ENCODE results near the gene SEPTIN7.

The SEPTIN7 gene

GRCh38 chr7:35818513-35818912 lies 17.7 kb downstream of the SEPTIN7 start:
- Histone ChIP-seq H3K27me3 (ENCODE audit: control insufficient read depth, insufficient read depth, low read length) (no peaks in the 10 kb centered on the region), H3K9me3 (ENCODE audit: control insufficient read depth, low read length) (no peaks in the 10 kb centered on the region), H3K9ac (ENCODE audit: low read length) (no peak overlapping the region), H3K36me3 (ENCODE audit: control insufficient read depth, insufficient read depth, low read length) (no peaks in the 10 kb centered on the region), H3K4me1 (ENCODE audit: control insufficient read depth, insufficient read depth, low read length) (no peaks in the 10 kb centered on the region), H3K4me3 (ENCODE audit: low read length) (no peak overlapping the region)

GRCh38 chr7:35819310-35819709 lies 18.5 kb downstream of the SEPTIN7 start:
- H3K36me3 ChIP-seq (ENCODE audit: control insufficient read depth, insufficient read depth, low read length), result no peaks in the 10 kb centered on the region
- H3K4me1 ChIP-seq (ENCODE audit: control insufficient read depth, insufficient read depth, low read length), result no peaks in the 10 kb centered on the region
- H3K4me3 ChIP-seq (ENCODE audit: low read length), result no peak overlapping the region
- no peaks in the 10 kb centered on the region for H3K9me3 ChIP-seq (ENCODE audit: control insufficient read depth, low read length)
- H3K27me3 ChIP-seq (ENCODE audit: control insufficient read depth, insufficient read depth, low read length), result no peaks in the 10 kb centered on the region
- no peak overlapping the region for H3K9ac ChIP-seq (ENCODE audit: low read length)

GRCh38 chr7:35819954-35820703 lies 19.3 kb downstream of the SEPTIN7 start:
- Histone ChIP-seq H3K4me1 (ENCODE audit: control insufficient read depth, insufficient read depth, low read length) (no peaks in the 10 kb centered on the region), H3K9me3 (ENCODE audit: control insufficient read depth, low read length) (no peaks in the 10 kb centered on the region), H3K27me3 (ENCODE audit: control insufficient read depth, insufficient read depth, low read length) (no peaks in the 10 kb centered on the region), H3K4me3 (ENCODE audit: low read length) (no peak overlapping the region), H3K9ac (ENCODE audit: low read length) (no peak overlapping the region), H3K36me3 (ENCODE audit: control insufficient read depth, insufficient read depth, low read length) (no peaks in the 10 kb centered on the region)

GRCh38 chr7:35820858-35821257 lies 20.0 kb downstream of the SEPTIN7 start:
- no peaks in the 10 kb centered on the region for H3K9me3 ChIP-seq (ENCODE audit: control insufficient read depth, low read length)
- no peaks in the 10 kb centered on the region for H3K4me1 ChIP-seq (ENCODE audit: control insufficient read depth, insufficient read depth, low read length)
- no peak overlapping the region for H3K4me3 ChIP-seq (ENCODE audit: low read length)
- no peaks in the 10 kb centered on the region for H3K36me3 ChIP-seq (ENCODE audit: control insufficient read depth, insufficient read depth, low read length)
- no peaks in the 10 kb centered on the region for H3K27me3 ChIP-seq (ENCODE audit: control insufficient read depth, insufficient read depth, low read length)
- no peak overlapping the region for H3K9ac ChIP-seq (ENCODE audit: low read length)

GRCh38 chr7:35823440-35823839 lies 22.6 kb downstream of the SEPTIN7 start:
- Histone ChIP-seq H3K9me3 (ENCODE audit: control insufficient read depth, low read length) (no peaks in the 10 kb centered on the region), H3K4me3 (ENCODE audit: low read length) (no peak overlapping the region), H3K9ac (ENCODE audit: low read length) (no peak overlapping the region), H3K36me3 (ENCODE audit: control insufficient read depth, insufficient read depth, low read length) (no peaks in the 10 kb centered on the region), H3K27me3 (ENCODE audit: control insufficient read depth, insufficient read depth, low read length) (no peaks in the 10 kb centered on the region), H3K4me1 (ENCODE audit: control insufficient read depth, insufficient read depth, low read length) (no peaks in the 10 kb centered on the region)

GRCh38 chr7:35825974-35826373 lies 25.1 kb downstream of the SEPTIN7 start:
- H3K4me3 ChIP-seq (ENCODE audit: low read length), result no peak overlapping the region
- H3K9ac ChIP-seq (ENCODE audit: low read length), result no peak overlapping the region
- no peaks in the 10 kb centered on the region for H3K36me3 ChIP-seq (ENCODE audit: control insufficient read depth, insufficient read depth, low read length)
- H3K27me3 ChIP-seq (ENCODE audit: control insufficient read depth, insufficient read depth, low read length), result no peaks in the 10 kb centered on the region
- H3K4me1 ChIP-seq (ENCODE audit: control insufficient read depth, insufficient read depth, low read length), result no peaks in the 10 kb centered on the region
- no peaks in the 10 kb centered on the region for H3K9me3 ChIP-seq (ENCODE audit: control insufficient read depth, low read length)

GRCh38 chr7:35826751-35827150 lies 25.9 kb downstream of the SEPTIN7 start:
- Histone ChIP-seq H3K9me3 (ENCODE audit: control insufficient read depth, low read length) (no peaks in the 10 kb centered on the region), H3K36me3 (ENCODE audit: control insufficient read depth, insufficient read depth, low read length) (no peaks in the 10 kb centered on the region), H3K4me1 (ENCODE audit: control insufficient read depth, insufficient read depth, low read length) (no peaks in the 10 kb centered on the region), H3K9ac (ENCODE audit: low read length) (no peak overlapping the region), H3K4me3 (ENCODE audit: low read length) (no peak overlapping the region), H3K27me3 (ENCODE audit: control insufficient read depth, insufficient read depth, low read length) (no peaks in the 10 kb centered on the region)

GRCh38 chr7:35828817-35829216 lies 28.0 kb downstream of the SEPTIN7 start:
- no peaks in the 10 kb centered on the region for H3K36me3 ChIP-seq (ENCODE audit: control insufficient read depth, insufficient read depth, low read length)

GRCh38 chr7:35831208-35831607 lies 30.4 kb downstream of the SEPTIN7 start:
- Histone ChIP-seq H3K4me1 (ENCODE audit: control insufficient read depth, insufficient read depth, low read length) (no peaks in the 10 kb centered on the region), H3K9me3 (ENCODE audit: control insufficient read depth, low read length) (no peaks in the 10 kb centered on the region), H3K27me3 (ENCODE audit: control insufficient read depth, insufficient read depth, low read length) (no peaks in the 10 kb centered on the region), H3K9ac (ENCODE audit: low read length) (no peak overlapping the region), H3K36me3 (ENCODE audit: control insufficient read depth, insufficient read depth, low read length) (no peaks in the 10 kb centered on the region), H3K4me3 (ENCODE audit: low read length) (no peak overlapping the region)

More at GRCh38 chr7:35828817-35829216, 28.0 kb downstream of the SEPTIN7 start:
- no peak overlapping the region for H3K9ac ChIP-seq (ENCODE audit: low read length)
- H3K9me3 ChIP-seq (ENCODE audit: control insufficient read depth, low read length), result no peaks in the 10 kb centered on the region
- H3K4me3 ChIP-seq (ENCODE audit: low read length), result no peak overlapping the region
- no peaks in the 10 kb centered on the region for H3K27me3 ChIP-seq (ENCODE audit: control insufficient read depth, insufficient read depth, low read length)
- H3K4me1 ChIP-seq (ENCODE audit: control insufficient read depth, insufficient read depth, low read length), result no peaks in the 10 kb centered on the region

- H3K4me1 ChIP-seq (ENCODE audit: control insufficient read depth, insufficient read depth, low read length), result no peaks in the 10 kb centered on the region
- H3K36me3 ChIP-seq (ENCODE audit: control insufficient read depth, insufficient read depth, low read length), result no peaks in the 10 kb centered on the region
- H3K9me3 ChIP-seq (ENCODE audit: control insufficient read depth, low read length), result no peaks in the 10 kb centered on the region
- H3K27me3 ChIP-seq (ENCODE audit: control insufficient read depth, insufficient read depth, low read length), result no peaks in the 10 kb centered on the region
- no peak overlapping the region for H3K4me3 ChIP-seq (ENCODE audit: low read length)
- no peak overlapping the region for H3K9ac ChIP-seq (ENCODE audit: low read length)
Measured at GRCh38 chr7:35839860-35840854, 39.3 kb downstream of the SEPTIN7 start.

- Histone ChIP-seq H3K4me1 (ENCODE audit: control insufficient read depth, insufficient read depth, low read length) (no peaks in the 10 kb centered on the region), H3K9ac (ENCODE audit: low read length) (no peak overlapping the region), H3K9me3 (ENCODE audit: control insufficient read depth, low read length) (no peaks in the 10 kb centered on the region), H3K27me3 (ENCODE audit: control insufficient read depth, insufficient read depth, low read length) (no peaks in the 10 kb centered on the region), H3K36me3 (ENCODE audit: control insufficient read depth, insufficient read depth, low read length) (no peaks in the 10 kb centered on the region), H3K4me3 (ENCODE audit: low read length) (no peak overlapping the region)
Measured at GRCh38 chr7:35846816-35847412, 46.1 kb downstream of the SEPTIN7 start.

GRCh38 chr7:35848725-35849124 lies 47.9 kb downstream of the SEPTIN7 start:
- Histone ChIP-seq H3K4me1 (ENCODE audit: control insufficient read depth, insufficient read depth, low read length) (no peaks in the 10 kb centered on the region), H3K4me3 (ENCODE audit: low read length) (no peak overlapping the region), H3K36me3 (ENCODE audit: control insufficient read depth, insufficient read depth, low read length) (no peaks in the 10 kb centered on the region), H3K9ac (ENCODE audit: low read length) (no peak overlapping the region), H3K9me3 (ENCODE audit: control insufficient read depth, low read length) (no peaks in the 10 kb centered on the region), H3K27me3 (ENCODE audit: control insufficient read depth, insufficient read depth, low read length) (no peaks in the 10 kb centered on the region)
